HuH-7.5 (cell line): Measurements from ENCODE around the gene NADK.
"Not testable (repeated sequence)": the region's sequence is repeated elsewhere in the genome, so short reads cannot be mapped to it uniquely, and the experiment has no call there.

Source experiments
- DNase-seq: peaks from one replicate; pipeline ENCODE4 v3.0.0; 2011; ENCODE audit warnings: low spot score

The NADK gene

DNA sequence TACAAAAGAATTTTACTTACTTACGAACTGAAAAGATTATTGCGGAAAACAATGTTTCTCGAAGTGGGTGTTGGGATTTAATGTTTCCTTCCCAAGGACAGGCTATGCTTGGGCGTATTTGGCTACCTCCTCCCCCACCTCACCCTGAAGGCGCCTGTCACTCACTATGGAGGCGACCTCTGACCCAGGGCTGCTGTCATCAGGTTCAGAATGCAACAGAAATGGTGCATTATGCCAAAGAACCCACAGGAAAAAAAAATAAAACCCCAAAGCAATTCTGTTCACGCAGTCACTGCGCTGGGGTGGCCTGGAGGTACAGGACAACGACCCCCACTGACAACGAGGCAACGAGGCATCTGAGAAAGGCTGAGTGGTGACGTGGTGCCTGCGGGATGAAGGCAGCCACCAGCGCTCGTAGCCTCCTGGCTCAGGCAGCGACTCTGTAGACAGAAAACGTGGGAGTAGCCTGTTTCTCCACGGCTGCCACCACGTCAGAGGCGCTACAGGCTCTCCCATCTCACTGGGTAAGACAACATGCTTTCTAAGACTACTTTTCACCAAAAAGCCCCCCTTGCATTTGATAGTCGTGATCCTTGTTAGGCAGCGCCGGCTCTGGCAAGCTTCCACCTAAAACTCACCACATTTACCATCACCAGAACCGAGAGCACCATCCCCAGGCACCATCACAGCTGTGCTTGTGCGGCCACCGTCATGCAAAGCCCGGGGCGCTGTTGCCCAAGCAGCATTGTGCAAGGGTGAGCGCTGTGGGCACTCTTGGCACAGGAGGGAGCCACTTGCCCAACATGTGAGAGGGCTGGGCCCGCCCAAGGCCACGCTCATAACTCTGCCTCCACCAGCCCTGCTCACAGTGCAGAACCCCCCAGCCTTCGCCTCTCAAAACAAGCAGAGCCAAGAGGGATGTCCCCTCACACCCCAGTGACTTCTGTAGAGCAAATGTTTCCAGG lies 14.3 kb downstream of the NADK start:
- no peak for DNase-seq

DNA sequence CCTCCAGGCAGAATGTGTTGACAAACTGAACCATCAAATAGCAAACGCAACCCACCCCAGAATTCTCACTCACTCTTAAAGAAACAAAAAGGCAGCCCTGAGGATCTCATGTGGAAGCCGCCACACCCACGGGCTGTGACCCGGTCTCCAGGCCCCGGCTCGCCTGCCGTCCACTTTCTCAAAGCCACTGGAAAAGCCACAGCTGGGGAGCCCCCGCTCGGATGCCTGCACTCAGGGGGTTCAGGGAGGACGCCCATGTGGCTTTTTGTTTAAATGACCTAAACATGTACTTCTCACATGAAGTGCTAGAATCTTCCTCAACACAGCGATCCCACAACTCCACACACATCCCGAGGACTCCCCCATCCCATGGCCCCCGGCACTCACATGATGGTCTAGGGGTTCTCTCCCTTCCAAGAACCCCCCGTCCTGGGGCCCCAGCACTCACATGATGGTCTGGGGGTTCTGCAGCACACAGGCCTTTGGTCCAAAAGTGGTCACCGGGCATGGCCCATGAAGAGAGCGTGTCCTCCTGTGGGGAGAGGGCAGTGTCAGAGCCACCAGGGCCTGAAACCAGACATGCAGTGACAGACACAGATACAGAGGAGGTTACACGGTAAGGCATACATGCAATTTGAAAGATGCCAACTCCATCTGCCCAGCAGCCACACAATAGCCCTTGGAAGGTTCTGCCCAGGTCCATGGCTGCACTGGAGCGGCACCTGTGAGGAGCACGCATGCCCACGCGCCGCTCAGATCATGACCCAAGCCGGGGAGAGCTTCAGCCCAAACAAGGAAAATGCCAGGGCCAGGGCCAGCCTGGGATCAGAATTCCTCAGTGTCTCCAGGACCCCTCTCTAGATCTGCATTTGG lies 16.5 kb downstream of the NADK start:
- no peak for DNase-seq

DNA sequence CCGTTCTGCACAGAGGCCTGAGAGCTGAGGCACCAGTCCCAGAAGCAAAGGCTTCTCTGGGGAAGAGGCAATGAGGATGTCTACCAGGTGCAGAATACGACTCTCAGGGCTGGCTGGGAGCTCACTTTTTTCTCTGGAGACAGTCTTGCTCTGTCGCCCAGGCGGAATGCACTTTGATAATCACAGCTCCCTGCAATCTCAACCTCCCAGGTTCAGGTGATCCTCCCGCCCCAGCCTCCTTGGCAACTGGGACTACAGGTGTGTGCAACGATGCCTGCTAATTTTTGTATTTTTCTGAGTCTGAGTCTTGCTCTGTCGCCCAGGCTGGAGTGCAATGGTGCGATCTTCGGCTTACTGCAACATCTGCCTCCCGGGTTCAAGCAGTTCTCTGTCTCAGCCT lies 17.6 kb downstream of the NADK start:
- no peak for DNase-seq

DNA sequence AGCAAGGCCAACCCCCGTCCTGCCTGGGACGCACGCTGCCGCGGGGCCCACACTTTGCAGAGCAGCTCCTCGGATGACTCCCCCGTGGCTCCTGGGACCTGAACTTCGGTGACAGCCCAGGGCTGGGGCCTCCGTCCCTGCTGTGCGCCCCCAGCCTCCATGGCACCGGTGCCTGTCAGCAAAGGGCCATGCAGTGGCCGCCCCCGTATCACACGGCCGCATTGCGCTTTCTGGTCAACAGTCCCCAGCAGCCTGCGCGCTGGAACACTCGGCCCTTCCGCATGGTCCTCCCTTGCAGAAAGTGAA lies 18.0 kb downstream of the NADK start:
- DNase-seq, result no peak

DNA sequence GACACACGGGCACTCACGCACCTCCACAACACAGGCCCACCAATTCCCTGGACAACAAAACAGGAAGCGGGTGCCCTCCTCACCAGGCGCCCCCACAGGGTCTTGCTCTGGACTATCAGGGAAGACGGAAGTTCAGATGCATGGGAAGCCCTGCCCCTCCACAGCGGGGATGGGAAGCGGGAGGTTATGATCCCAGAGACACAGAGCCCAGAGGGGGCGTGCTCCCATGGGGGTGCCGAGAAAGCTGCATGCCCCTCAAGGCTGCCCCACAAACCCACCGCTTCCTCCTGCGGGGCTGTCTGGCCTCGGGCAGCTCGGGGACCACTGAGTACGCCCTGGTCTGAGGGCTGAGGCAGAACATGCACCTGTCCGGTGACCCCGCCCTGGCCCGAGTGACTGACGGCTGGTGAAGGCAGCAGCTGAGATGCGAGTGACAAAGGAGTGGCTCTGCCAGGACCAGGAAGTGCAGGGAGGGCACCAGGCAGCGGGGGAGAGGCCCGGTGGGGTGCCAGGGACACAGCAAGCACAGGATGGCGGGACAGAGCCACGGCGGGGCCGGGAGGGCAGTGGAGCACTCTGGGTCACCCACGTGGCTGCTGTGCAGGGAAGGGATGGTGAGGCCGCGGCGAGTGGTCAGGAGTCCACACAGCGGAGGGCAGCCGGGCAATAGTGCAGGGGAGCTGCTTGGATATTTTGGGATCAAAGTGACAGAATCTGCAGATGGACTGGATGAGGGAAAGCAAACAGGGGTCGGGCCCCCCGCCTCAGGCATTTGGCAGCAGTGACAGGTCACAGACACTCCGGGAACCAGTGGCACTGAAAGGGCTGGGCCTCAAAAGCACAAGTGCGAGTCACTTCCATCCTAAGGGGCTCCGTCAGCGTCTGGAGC lies 18.6 kb downstream of the NADK start:
- no peak for DNase-seq

DNA sequence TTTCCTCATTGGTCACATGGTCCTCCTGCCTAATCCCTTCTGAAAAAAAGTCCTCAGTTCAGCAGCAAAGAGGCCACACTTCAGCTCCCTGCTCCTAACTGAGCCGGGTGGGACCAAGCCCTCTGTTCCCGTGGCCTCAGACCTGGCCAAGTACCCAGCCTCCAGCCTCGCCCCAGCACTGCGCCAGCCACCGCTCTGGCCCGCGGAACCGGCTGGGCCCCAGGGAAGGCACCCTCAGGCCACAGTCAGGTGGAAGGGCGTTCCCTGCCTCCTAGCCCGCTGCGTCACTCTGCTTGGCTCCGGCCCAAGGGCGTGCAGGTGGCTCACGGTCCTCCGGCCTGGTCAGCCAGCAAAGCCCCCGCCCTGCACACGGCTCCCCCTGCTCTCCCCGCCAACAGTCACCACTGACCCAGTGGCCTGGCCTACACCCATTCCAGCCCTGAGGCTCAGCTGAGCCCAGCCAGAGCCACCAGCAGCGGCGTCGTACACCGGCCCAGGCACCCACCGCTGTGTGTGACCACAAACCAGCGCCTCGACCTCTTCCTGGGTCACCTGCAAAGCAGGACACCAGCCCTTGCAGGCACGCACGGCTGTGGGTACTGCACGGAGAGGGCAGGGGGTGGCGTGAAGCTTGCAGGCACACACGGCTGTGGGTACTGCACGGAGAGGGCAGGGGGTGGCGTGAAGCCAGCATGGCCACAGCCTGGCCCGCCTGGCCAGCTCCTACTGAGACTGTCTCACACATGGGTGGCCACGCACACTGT lies 19.4 kb downstream of the NADK start:
- no peak for DNase-seq

DNA sequence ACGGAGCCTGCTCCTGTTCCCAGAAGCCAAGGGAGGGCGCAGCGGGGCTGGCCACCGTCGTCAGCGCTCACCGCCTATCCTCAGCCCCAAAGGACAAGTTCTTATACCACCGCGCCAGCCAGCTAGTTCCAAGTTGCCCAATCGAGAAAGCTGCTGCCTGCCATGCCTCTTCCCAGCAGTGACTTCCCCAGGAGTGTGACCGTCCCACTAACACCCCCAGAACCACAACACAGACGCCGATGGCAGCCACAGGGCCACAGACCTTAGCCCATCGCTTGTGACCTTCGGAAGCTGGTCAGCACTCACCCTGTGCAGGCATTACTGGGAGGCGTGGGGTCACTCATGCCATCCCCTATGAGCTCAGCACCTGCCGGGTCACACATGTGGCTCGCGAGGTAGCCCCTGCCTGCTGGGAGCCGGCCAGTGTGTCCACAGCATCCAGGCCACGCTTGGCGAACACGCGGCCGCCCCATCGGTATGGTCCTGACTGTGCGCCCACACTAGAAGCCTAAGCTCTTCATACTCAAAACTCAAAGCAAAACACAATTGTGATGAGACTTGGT lies 20.1 kb downstream of the NADK start:
- DNase-seq, result no peak

DNA sequence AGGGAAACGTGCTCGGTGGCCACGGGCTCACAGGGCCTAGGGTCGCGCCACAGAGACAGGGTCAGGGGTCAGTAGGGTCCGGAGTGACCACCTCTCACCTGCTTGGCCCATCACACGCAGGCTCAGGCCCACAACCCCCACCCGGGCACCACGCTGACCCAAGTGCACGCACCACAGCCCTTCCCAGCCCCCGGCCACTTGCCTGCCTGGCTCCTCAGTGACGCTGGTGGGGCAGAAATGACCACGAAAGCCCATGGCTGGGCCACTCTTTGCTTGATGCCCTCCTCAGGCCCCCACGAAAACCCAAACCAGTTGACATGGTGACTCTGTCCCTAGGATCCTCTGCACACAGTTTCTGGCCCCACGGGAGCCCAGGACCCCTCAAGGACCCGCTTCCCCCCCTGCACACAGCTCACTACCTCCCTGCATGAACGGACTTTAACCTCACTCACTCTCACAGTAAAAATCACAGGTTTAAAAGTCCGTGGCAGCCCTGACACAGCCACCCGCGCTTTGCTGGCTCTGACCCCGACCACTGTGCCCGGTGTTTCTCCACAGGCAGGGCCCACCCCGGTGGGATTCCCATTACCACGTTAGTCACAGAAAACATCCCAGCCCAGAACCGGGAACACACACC lies 20.7 kb downstream of the NADK start:
- DNase-seq, result no peak

DNA sequence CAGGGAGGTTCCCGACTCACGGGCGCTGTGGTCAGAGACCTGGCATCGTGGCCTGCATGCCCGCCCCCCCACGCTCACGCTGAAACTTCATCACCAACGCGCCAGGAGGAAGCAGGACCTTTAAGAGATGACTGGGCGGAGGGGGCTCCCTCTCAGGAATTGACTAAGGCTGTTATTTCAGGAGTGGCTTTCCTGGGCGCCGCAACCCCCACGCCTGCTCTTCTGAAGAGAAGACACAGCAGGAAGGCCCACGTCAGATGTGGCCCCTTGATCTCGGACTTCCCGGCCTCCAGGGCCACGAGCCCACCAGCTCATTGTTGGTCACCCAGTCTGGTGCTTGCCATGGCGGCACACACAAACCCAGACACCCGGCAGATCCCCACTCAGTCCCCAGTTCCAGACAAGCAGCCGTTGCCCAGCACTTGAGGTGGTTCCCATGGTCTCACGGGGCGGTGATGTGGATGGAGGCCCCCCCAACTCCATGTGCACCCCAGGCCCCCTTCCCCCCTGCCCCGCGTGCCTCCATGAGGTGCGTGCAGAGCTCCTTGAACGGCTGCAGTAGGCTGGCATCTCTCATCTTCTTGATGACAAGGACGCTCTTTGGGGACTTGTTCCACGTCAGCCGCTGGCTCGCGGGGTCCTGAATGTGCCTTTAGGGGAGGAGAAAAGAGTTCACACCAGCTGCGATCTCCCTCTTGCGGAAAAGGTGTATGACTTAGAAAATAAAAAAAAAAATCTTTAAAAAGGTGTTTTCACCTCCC lies 21.4 kb downstream of the NADK start:
- no peak for DNase-seq

DNA sequence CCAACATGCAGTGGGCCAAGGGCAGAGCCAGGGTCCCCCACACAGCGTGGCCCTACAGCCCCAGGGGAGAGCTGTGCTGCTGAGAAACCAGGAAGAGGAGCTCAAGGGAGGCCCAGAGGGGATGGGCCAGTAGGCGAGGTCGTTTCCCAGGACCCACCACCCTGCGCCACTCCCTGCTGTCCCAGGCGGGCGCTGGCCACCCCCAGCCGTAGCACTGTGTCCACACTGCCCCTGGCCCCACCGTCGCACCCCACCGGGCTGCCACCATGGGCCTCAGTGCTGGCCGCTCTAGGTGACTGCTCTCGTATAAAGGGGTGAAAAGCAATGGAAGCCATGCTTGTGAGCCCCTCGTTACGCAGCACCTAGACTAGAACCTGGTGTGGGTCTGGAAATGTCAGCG lies 22.4 kb downstream of the NADK start:
- no peak for DNase-seq

DNA sequence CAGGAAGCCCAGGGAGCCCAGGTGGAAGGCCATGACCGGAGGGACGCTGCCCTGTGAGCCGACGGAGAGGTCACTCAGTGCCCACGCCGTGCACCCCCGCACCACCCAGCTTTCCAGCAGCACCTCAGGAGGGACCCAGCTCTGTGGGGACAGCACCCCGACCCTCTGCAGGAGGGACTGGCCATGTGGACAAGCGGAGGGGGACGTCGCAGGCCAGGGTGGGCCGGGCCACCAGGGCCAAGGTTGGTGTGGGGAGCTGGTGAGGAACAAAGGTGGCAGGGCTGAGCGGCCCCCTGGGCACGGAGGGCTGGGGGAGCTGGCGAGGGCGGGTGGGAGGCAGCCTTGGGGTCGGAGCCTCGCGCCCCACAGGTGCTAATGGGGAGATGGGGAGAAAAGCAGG lies 22.8 kb downstream of the NADK start:
- DNase-seq, result no peak

DNA sequence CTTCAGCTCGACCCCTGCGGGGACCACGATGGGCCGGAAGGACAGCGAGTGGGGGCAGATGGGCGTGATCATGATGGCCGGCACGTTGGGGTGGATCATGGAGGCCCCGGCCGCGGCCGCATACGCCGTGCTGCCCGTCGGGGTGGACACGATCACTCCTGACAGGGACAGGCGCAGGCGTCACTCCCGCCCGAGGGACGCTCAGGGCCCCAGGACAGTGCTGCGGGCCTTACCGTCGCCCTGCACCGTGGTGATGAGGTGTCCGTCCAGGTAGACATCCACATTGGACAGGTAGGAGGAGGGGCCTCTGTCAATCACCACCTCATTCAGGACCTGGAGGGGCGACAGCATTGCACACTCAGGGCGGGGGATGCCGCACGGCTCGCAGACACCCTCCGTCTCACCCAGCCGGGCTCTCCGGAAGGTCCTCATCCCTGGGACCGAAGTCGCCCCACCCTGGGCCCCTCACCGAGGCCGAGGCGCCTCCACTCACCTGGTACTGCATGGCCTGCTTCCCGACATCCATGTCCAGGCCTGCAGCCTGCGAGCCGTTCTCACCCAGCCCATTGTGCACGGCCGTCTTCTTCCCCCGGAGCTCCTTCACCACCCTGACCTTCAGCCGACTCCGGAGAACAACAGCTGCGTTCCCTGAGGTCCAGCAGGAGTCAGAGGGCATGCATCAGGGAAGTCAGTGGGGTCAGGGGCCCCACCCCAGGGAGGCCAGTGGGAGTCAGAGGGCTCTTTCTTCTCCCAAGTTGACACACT lies 24.0 kb downstream of the NADK start:
- DNase-seq, result no peak

DNA sequence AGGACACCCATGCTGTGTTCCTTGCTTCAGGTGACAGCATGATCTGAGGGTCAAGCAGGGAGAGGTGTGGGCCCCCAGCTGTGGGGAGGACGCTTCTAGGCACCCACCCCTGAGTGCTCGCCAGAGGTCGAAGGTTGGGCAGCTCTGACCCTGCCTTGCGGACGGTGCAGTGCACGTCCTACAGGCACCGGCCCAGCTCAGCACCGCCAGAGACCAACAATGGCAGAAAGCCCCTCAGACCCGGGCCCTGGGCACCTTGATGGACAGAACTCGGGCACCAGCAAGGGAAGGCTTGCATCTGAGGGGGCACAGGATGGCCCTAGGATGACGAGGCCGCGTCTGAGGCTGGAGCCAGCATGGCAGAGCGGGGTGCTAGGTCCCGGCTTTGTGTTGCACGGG lies 24.7 kb downstream of the NADK start:
- no peak for DNase-seq

DNA sequence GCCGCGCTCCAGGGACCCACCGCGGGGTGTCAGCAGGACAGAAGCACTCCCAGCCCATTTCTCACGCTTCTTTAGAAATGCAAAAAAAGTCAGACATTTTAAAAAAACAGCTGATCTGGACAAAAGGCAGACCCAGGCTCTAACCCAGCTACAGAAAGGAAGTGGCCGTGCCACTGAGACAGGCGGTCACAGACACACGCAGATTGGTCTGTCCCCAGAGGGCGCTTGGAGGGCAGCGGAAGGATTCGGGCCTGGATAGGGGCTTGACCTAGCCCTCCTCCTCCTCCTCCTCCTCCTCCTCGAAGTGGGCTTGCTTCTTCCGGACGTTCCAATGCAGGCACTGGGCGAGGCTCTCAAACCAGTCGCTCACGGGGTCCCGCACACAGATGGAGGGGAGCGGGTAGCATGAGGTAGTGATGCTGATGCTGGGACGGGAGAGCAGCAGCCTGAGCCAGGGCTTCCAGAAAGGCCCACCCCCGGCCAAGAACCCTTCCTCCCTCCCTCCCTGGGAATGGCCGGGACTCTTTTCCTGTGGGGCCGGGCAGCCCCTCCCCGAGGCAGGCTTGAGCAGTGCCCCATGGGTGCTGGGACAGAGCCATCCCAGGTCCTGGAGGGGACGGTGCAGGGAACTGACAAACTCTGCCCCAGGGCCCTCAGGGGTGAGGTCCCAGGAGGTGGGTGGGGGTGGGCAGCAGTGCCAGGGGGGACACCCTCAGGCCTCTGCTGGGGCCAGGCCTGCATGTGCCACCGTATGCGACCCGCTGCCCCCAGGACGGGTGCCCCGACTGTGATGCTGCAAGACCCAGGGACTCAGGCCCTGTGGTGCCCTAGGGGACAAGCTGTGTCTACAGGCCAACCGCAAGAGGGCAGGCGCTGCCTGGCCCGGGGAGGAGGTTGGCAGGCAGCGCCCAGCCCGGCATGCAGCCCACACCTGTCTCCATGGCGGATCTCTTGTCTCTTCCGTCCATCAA lies 25.3 kb downstream of the NADK start:
- DNase-seq, result no peak

DNA sequence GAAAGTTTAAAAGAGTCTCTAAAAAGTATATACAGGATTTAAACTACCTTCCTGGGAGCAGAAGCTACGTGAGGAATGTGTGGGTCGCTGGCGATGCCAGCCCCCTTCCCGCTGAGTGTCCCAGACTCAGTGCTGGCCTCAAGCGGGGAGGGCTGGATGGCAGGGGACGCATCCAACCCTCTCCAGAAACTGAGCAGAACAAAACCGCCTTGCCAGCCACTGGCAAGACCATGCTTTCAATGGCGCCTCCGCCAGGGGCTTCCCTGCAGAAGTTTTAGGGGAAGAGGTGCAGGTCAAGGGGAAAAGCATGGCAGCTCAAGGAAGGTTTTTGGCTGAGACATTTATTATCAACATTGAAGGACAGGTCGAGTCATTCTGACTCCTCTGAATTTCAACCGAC lies 26.1 kb downstream of the NADK start:
- DNase-seq, result no peak

DNA sequence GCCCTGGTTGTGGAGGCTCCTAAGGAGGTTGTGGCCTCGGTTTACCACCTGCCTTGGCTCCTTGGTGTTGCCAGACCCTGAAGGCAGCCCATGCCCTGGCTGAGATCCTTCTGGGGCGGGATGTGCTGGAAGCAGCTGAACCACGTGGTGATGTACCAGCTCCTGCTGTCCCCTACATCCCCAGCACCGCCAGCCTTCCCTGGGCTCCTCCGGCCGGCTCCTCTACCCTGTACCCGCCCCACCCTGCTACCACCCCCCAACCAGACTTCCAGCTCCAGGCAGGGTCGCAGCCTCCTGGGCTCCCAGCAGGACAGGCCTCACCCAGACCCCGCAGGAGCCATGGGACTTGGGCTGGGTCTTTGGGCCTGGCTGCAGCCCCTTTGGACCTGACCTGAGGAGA lies 28.3 kb downstream of the NADK start:
- not testable (repeated sequence) for DNase-seq

DNA sequence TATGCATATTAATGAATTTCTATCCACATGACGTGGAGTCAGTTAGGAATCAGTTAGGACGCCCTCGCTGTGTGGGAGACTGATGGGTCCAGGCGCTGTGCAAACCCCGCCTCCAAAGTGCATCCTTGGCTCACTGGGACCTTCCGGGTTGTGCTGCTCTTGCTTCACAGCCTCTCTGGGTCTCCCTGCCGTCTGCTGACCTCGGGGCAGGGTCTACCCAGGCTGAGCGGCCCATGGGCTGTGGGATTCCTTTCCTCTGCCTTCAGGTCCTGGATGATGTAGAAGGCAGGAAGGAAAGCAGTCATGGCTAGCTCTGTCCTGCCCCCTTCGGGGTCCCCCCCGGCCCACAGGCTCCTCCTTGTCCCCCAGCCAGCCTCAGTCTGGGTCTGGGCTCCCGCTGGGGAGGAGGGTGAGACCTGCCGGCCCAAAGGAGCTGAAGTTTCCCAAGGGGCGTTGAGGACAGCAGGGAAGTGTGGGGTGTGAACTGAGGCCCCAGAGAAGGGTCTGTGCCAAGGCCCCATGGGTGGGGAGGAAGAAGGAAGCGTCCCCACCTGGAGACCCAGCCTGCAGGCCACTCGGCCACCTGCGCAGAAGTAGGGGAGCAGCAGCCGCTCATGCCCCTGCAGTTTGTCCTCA lies 29.5 kb downstream of the NADK start:
- DNase-seq, result no peak

DNA sequence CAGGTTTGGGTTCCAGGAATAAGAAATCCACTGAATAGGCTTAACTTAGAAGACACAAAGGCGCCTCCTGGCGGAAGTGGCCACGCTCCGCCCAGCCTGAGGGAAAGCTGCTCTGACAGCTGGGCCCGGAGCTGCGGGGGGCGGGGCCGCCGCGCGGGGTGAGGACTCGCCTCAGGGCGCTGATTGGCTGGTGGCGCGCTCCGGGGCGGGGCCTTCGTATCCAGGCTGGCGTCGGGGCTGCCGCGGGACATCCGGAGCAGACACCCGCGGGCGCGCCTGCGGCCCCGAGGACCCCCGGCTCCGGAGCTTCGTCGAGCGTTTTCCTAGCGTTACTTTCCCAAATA lies 31.7 kb downstream of the NADK start:
- DNase-seq, result not testable (repeated sequence)
